Measurements from ENCODE around the gene SHROOM3.

The SHROOM3 gene

DNA sequence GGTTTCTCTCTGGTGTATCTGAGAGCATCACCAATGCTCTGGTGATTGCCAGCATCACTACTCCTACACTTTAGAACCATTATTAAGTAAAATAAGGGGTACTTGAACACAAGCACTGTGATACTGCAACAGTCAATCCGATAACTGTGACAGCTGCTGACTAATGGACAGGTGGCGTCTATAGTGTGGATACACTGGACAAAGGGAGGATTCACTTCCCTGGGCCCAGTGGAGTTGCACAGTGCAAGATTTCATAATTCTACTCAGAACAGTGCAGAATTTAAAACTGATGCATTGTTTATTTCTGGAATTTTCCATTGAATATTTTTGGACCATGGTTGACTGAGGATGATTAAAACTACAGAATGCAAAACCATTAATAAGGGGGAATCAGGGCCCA, 97.8 kb downstream of the SHROOM3 start:
- no peak overlapping the region for H3K4me3 ChIP-seq (ENCODE audit: control insufficient read depth in 1 of 7, extremely low read depth in 1 of 7, insufficient read depth in 4 of 7, low read depth in 2 of 7, low read length in 6 of 7)
- H3K36me3 ChIP-seq (ENCODE audit: control insufficient read depth in 4 of 4, insufficient read depth in 4 of 4, low read length in 3 of 4) = no peaks in the 10 kb centered on the region
- no peaks in the 10 kb centered on the region for H3K27me3 ChIP-seq (replicated peaks in 2 of 5; ENCODE audit: control insufficient read depth in 4 of 5, insufficient read depth in 5 of 5, low read length in 4 of 5)
- ChIA-PET CTCF (interaction anchor here (1.7 to 3.3 kb wide), 2 partner anchors 12 to 22 kb away, joined by 3 to 9 read pairs; no protein-coding TSS in a partner anchor), POLR2A (no interaction called here)
- no peaks in the 10 kb centered on the region for H3K9me3 ChIP-seq (ENCODE audit: control extremely low read depth in 1 of 5, control insufficient read depth in 4 of 5, insufficient read depth in 2 of 5, low read depth in 1 of 5, low read length in 4 of 5)
- WGBS (ENCODE audit: insufficient coverage) = 100% methylated on average over 2 of the region's 2 CpGs
- H3K27ac ChIP-seq (ENCODE audit: insufficient read depth in 1 of 2, low read depth in 1 of 2, low read length in 2 of 2, poor library complexity in 1 of 2, severe bottlenecking in 2 of 2) = no peak overlapping the region
- no peaks in the 10 kb centered on the region for H3K4me1 ChIP-seq (ENCODE audit: control extremely low read depth in 1 of 4, control insufficient read depth in 4 of 4, insufficient read depth in 4 of 4, low read length in 3 of 4)
- DNase-seq = no peak

DNA sequence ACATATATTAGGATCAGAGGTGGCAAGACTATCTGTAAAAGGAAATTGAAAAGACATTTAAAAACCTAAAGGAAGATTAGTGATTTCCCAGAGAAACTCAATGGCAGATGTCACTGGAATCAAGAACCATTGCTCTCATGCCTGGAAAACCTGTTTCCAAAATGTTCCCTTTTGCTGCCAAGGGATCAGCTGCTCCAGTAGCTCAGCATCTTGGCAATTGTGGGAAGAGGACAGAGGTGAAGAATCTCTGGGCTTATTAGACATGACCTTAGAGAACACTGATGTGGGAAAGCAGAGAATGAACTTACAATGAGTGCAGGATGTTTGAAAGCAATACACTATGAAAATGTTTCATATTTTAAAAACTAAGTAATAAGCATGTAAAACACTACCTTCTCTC, 98.3 kb downstream of the SHROOM3 start:
- Histone ChIP-seq H3K36me3 (ENCODE audit: control insufficient read depth in 4 of 4, insufficient read depth in 4 of 4, low read length in 3 of 4) (no peaks in the 10 kb centered on the region), H3K4me1 (ENCODE audit: control extremely low read depth in 1 of 4, control insufficient read depth in 4 of 4, insufficient read depth in 4 of 4, low read length in 3 of 4) (no peaks in the 10 kb centered on the region), H3K9me3 (ENCODE audit: control extremely low read depth in 1 of 5, control insufficient read depth in 4 of 5, insufficient read depth in 2 of 5, low read depth in 1 of 5, low read length in 4 of 5) (no peaks in the 10 kb centered on the region), H3K27me3 (replicated peaks in 2 of 5; ENCODE audit: control insufficient read depth in 4 of 5, insufficient read depth in 5 of 5, low read length in 4 of 5) (no peaks in the 10 kb centered on the region), H3K27ac (ENCODE audit: insufficient read depth in 1 of 2, low read depth in 1 of 2, low read length in 2 of 2, poor library complexity in 1 of 2, severe bottlenecking in 2 of 2) (no peak overlapping the region), H3K4me3 (ENCODE audit: control insufficient read depth in 1 of 7, extremely low read depth in 1 of 7, insufficient read depth in 4 of 7, low read depth in 2 of 7, low read length in 6 of 7) (no peak overlapping the region)
- DNase-seq = no peak
- ChIA-PET POLR2A (no interaction called here), CTCF (interaction anchor here (1.7 to 3.3 kb wide), 2 partner anchors 13 to 22 kb away, joined by 3 to 9 read pairs; no protein-coding TSS in a partner anchor)

DNA sequence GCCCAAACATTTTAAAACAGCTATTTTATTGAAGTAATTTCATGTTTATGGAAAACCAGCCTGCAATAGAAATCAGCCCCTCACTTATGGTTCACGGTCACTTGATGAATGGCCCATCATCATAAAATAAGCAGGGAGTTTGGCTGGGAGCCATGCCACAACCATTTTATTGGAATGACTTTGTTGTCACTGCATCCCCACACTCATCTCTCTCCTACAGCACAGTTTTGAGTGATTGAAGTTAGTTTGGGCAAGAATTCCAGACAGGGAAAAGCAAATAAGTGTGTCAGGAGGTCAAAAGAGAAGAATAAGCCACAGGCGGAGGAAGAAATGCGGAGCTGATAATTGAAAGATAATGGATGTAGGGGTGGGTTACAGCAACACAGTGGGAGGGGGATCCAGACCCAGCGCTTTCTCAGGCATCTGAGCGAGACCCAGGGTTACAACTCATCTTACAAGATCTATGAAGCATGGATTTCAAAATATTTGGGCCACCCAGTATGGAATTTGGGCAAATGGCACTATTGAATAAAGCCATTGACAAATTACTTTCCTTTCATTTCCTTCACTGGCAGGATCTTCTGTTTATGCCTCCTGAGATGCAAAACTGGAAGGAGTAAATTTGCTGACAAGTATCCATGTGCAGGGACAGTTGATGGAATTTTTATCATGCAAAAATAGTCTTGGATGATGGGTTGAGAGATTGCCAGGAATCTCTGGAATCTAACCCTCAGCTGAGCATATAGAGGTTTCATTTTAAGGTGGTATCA, 100.8 kb downstream of the SHROOM3 start:
- CTCF ChIA-PET = interaction anchor here (0.5 to 3.3 kb wide), 3 partner anchors 15 to 1003 kb away, joined by 3 to 9 read pairs (median 4); no protein-coding TSS in a partner anchor
- H3K27me3 ChIP-seq (replicated peaks in 2 of 5; ENCODE audit: control insufficient read depth in 4 of 5, insufficient read depth in 5 of 5, low read length in 4 of 5) = no peaks in the 10 kb centered on the region
- H3K9me3 ChIP-seq (ENCODE audit: control extremely low read depth in 1 of 5, control insufficient read depth in 4 of 5, insufficient read depth in 2 of 5, low read depth in 1 of 5, low read length in 4 of 5) = no peaks in the 10 kb centered on the region
- no peaks in the 10 kb centered on the region for H3K36me3 ChIP-seq (ENCODE audit: control insufficient read depth in 4 of 4, insufficient read depth in 4 of 4, low read length in 3 of 4)
- DNase-seq = no peak
- POLR2A ChIA-PET = no interaction called here
- H3K27ac ChIP-seq (ENCODE audit: insufficient read depth in 1 of 2, low read depth in 1 of 2, low read length in 2 of 2, poor library complexity in 1 of 2, severe bottlenecking in 2 of 2) = no peak overlapping the region
- H3K4me3 ChIP-seq (ENCODE audit: control insufficient read depth in 1 of 7, extremely low read depth in 1 of 7, insufficient read depth in 4 of 7, low read depth in 2 of 7, low read length in 6 of 7) = no peak overlapping the region
- WGBS (ENCODE audit: insufficient coverage) = 100% methylated on average over 3 of the region's 5 CpGs
- H3K4me1 ChIP-seq (ENCODE audit: control extremely low read depth in 1 of 4, control insufficient read depth in 4 of 4, insufficient read depth in 4 of 4, low read length in 3 of 4) = no peaks in the 10 kb centered on the region

GRCh38 chr4:76536373-76536689, 101.3 kb downstream of the SHROOM3 start:
- Histone ChIP-seq H3K4me3 (ENCODE audit: control insufficient read depth in 1 of 7, extremely low read depth in 1 of 7, insufficient read depth in 4 of 7, low read depth in 2 of 7, low read length in 6 of 7) (no peak overlapping the region), H3K27ac (ENCODE audit: insufficient read depth in 1 of 2, low read depth in 1 of 2, low read length in 2 of 2, poor library complexity in 1 of 2, severe bottlenecking in 2 of 2) (no peak overlapping the region), H3K36me3 (ENCODE audit: control insufficient read depth in 4 of 4, insufficient read depth in 4 of 4, low read length in 3 of 4) (no peaks in the 10 kb centered on the region), H3K27me3 (replicated peaks in 2 of 5; ENCODE audit: control insufficient read depth in 4 of 5, insufficient read depth in 5 of 5, low read length in 4 of 5) (no peaks in the 10 kb centered on the region), H3K4me1 (ENCODE audit: control extremely low read depth in 1 of 4, control insufficient read depth in 4 of 4, insufficient read depth in 4 of 4, low read length in 3 of 4) (no peaks in the 10 kb centered on the region), H3K9me3 (ENCODE audit: control extremely low read depth in 1 of 5, control insufficient read depth in 4 of 5, insufficient read depth in 2 of 5, low read depth in 1 of 5, low read length in 4 of 5) (no peaks in the 10 kb centered on the region)
- ChIA-PET POLR2A (no interaction called here), CTCF (interaction anchor here (0.5 to 1.1 kb wide), 2 partner anchors 41 to 1002 kb away, joined by 3 to 4 read pairs; no protein-coding TSS in a partner anchor)
- no peak for DNase-seq
- no CpG with 5 or more reads among the region's 2 CpGs for WGBS (ENCODE audit: insufficient coverage)

- H3K27me3 ChIP-seq (replicated peaks in 2 of 5; ENCODE audit: control insufficient read depth in 4 of 5, insufficient read depth in 5 of 5, low read length in 4 of 5) = no peaks in the 10 kb centered on the region
- no peak for DNase-seq
- no peaks in the 10 kb centered on the region for H3K36me3 ChIP-seq (ENCODE audit: control insufficient read depth in 4 of 4, insufficient read depth in 4 of 4, low read length in 3 of 4)
- no peaks in the 10 kb centered on the region for H3K4me1 ChIP-seq (ENCODE audit: control extremely low read depth in 1 of 4, control insufficient read depth in 4 of 4, insufficient read depth in 4 of 4, low read length in 3 of 4)
- no peaks in the 10 kb centered on the region for H3K9me3 ChIP-seq (ENCODE audit: control extremely low read depth in 1 of 5, control insufficient read depth in 4 of 5, insufficient read depth in 2 of 5, low read depth in 1 of 5, low read length in 4 of 5)
- ChIA-PET POLR2A (no interaction called here), CTCF (no interaction called here)
- H3K27ac ChIP-seq (ENCODE audit: insufficient read depth in 1 of 2, low read depth in 1 of 2, low read length in 2 of 2, poor library complexity in 1 of 2, severe bottlenecking in 2 of 2) = no peak overlapping the region
- H3K4me3 ChIP-seq (ENCODE audit: control insufficient read depth in 1 of 7, extremely low read depth in 1 of 7, insufficient read depth in 4 of 7, low read depth in 2 of 7, low read length in 6 of 7) = no peak overlapping the region
Observed at GRCh38 chr4:76538296-76538695, 103.3 kb downstream of the SHROOM3 start.

- H3K4me3 ChIP-seq (ENCODE audit: control insufficient read depth in 1 of 7, extremely low read depth in 1 of 7, insufficient read depth in 4 of 7, low read depth in 2 of 7, low read length in 6 of 7) = no peak overlapping the region
- no peak for DNase-seq
- no peaks in the 10 kb centered on the region for H3K27me3 ChIP-seq (replicated peaks in 2 of 5; ENCODE audit: control insufficient read depth in 4 of 5, insufficient read depth in 5 of 5, low read length in 4 of 5)
- ChIA-PET POLR2A (interaction anchor here (0.6 kb wide), 1 partner anchor 211 kb away, joined by 4 read pairs; no protein-coding TSS in a partner anchor), CTCF (interaction anchor here (1.1 kb wide), 1 partner anchor 16 kb away, joined by 3 read pairs; no protein-coding TSS in a partner anchor)
- 100% methylated on average over 5 of the region's 6 CpGs for WGBS (ENCODE audit: insufficient coverage)
- H3K9me3 ChIP-seq (ENCODE audit: control extremely low read depth in 1 of 5, control insufficient read depth in 4 of 5, insufficient read depth in 2 of 5, low read depth in 1 of 5, low read length in 4 of 5) = no peaks in the 10 kb centered on the region
- H3K27ac ChIP-seq (ENCODE audit: insufficient read depth in 1 of 2, low read depth in 1 of 2, low read length in 2 of 2, poor library complexity in 1 of 2, severe bottlenecking in 2 of 2) = no peak overlapping the region
- H3K36me3 ChIP-seq (ENCODE audit: control insufficient read depth in 4 of 4, insufficient read depth in 4 of 4, low read length in 3 of 4) = no peaks in the 10 kb centered on the region
- peaks cover 5 to 15% (median 8%) of the 10 kb centered on the region in 4 experiments for H3K4me1 ChIP-seq (ENCODE audit: control extremely low read depth in 1 of 4, control insufficient read depth in 4 of 4, insufficient read depth in 4 of 4, low read length in 3 of 4)
Observed at GRCh38 chr4:76539979-76540378, 105.0 kb downstream of the SHROOM3 start.

DNA sequence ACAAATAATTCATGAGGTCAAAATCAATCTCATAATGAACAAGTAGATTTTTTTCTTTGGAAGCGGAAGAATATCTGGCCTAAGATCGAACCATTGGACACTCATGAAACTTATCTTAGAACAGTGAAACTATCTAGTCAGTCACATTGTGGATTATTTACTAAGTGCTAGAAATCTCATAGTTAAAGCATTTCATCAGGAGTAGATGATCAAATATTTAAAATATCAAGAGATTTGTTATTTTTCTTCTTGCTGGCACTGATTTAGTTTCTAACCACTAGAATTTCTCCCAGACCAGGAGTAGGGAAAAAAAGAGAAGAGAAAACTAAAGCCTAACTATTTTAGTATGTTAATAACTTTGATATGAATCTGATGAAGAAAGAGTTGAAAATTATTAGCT, 105.5 kb downstream of the SHROOM3 start:
- DNase-seq = no peak
- no peaks in the 10 kb centered on the region for H3K36me3 ChIP-seq (ENCODE audit: control insufficient read depth in 4 of 4, insufficient read depth in 4 of 4, low read length in 3 of 4)
- H3K4me1 ChIP-seq (ENCODE audit: control extremely low read depth in 1 of 4, control insufficient read depth in 4 of 4, insufficient read depth in 4 of 4, low read length in 3 of 4) = peaks cover 9 to 20% (median 13%) of the 10 kb centered on the region in 4 experiments
- no peaks in the 10 kb centered on the region for H3K27me3 ChIP-seq (replicated peaks in 2 of 5; ENCODE audit: control insufficient read depth in 4 of 5, insufficient read depth in 5 of 5, low read length in 4 of 5)
- no peak overlapping the region for H3K27ac ChIP-seq (ENCODE audit: insufficient read depth in 1 of 2, low read depth in 1 of 2, low read length in 2 of 2, poor library complexity in 1 of 2, severe bottlenecking in 2 of 2)
- WGBS (ENCODE audit: insufficient coverage) = 100% methylated on average over 1 of the region's 2 CpGs
- ChIA-PET CTCF (interaction anchor here (1.1 kb wide), 1 partner anchor 16 kb away, joined by 3 read pairs; no protein-coding TSS in a partner anchor), POLR2A (interaction anchor here (0.6 kb wide), 1 partner anchor 210 kb away, joined by 4 read pairs; no protein-coding TSS in a partner anchor)
- H3K9me3 ChIP-seq (ENCODE audit: control extremely low read depth in 1 of 5, control insufficient read depth in 4 of 5, insufficient read depth in 2 of 5, low read depth in 1 of 5, low read length in 4 of 5) = no peaks in the 10 kb centered on the region
- no peak overlapping the region for H3K4me3 ChIP-seq (ENCODE audit: control insufficient read depth in 1 of 7, extremely low read depth in 1 of 7, insufficient read depth in 4 of 7, low read depth in 2 of 7, low read length in 6 of 7)
